ENCODE results near the gene KANK4.

KANK4 gene

GRCh38 chr1:62349470-62350233, 30.4 kb upstream of the KANK4 start:
- DNase-seq (ENCODE audit: low read depth), result no peak
- TF ChIP-seq CTCF (IDR thresholded peaks at IDR 0.05; ENCODE audit: insufficient read depth, low read depth, low read length, missing control alignments), result no peak
- H3K4me3 ChIP-seq (ENCODE audit: low read depth, low read length), result no peak overlapping the region

- DNase-seq (ENCODE audit: low read depth), result no peak
- no peak overlapping the region for H3K4me3 ChIP-seq (ENCODE audit: low read depth, low read length)
- no peak for TF ChIP-seq CTCF (IDR thresholded peaks at IDR 0.05; ENCODE audit: insufficient read depth, low read depth, low read length, missing control alignments)
These were observed 27.7 kb upstream of the KANK4 start for GRCh38 chr1:62346886-62347285.

GRCh38 chr1:62343911-62344310, 24.7 kb upstream of the KANK4 start:
- no peak overlapping the region for H3K4me3 ChIP-seq (ENCODE audit: low read depth, low read length)
- DNase-seq (ENCODE audit: low read depth), result no peak
- no peak for TF ChIP-seq CTCF (IDR thresholded peaks at IDR 0.05; ENCODE audit: insufficient read depth, low read depth, low read length, missing control alignments)

GRCh38 chr1:62342270-62342669, 23.0 kb upstream of the KANK4 start:
- DNase-seq (ENCODE audit: low read depth), result no peak
- no peak overlapping the region for H3K4me3 ChIP-seq (ENCODE audit: low read depth, low read length)
- TF ChIP-seq CTCF (IDR thresholded peaks at IDR 0.05; ENCODE audit: insufficient read depth, low read depth, low read length, missing control alignments), result no peak

- no peak for DNase-seq (ENCODE audit: low read depth)
- no peak for TF ChIP-seq CTCF (IDR thresholded peaks at IDR 0.05; ENCODE audit: insufficient read depth, low read depth, low read length, missing control alignments)
These were observed 22.4 kb upstream of the KANK4 start for GRCh38 chr1:62341615-62342014.

GRCh38 chr1:62341089-62341488, 21.9 kb upstream of the KANK4 start:
- DNase-seq (ENCODE audit: low read depth), result no peak
- TF ChIP-seq CTCF (IDR thresholded peaks at IDR 0.05; ENCODE audit: insufficient read depth, low read depth, low read length, missing control alignments), result no peak
- H3K4me3 ChIP-seq (ENCODE audit: low read depth, low read length), result no peak overlapping the region

More at GRCh38 chr1:62341615-62342014, 22.4 kb upstream of the KANK4 start:
- no peak overlapping the region for H3K4me3 ChIP-seq (ENCODE audit: low read depth, low read length)
